HG03066 (cell line): Measurements from ENCODE around the gene MS4A4E.
"Not testable (repeated sequence)": the region's sequence is repeated elsewhere in the genome, so short reads cannot be mapped to it uniquely, and the experiment has no call there.

Source experiments
- ATAC-seq: cut with Tn5 transposase; IDR thresholded peaks from one replicate; pipeline ENCODE4 v1.9.1; 2021; ENCODE audit warnings: low read depth; ENCODE audit not compliant: unreplicated experiment

Gene MS4A4E

DNA sequence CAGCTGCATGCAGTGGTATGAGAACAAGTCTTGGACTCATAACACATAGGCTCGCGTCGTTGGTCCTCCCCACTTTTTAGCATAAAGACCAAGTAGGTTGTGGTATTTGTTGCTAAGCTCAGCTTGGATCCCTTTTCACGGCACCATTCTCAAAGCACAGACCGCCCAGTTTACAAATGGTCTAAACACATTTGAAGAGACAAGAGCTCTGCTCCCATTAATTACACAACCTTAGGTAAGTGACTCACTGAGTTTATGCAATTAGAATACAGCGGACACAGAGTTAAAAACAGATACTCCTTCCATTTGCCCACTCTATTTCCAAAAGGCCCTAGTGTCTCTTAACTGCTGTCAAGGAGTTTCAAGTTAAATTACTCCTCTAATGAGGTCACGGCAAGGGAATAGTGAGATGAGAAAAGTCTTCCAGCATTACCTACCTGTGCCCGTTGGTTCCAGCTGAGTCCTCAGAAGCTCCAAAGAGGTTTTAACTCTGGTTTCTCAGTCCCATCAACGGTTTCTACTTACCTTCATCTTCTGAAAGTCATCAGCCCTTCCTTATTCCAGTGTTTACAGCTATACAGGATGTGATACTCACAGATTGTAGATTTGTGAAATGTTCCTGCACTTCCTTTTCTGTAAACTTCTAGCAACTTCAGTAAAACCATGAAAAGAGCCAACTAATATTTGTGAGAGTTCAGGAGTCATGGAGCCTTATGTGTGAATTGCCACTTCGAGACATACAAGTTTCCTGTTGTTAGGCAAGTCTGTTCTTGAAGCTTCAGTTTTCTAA is 60.2 kb downstream of the MS4A4E start, which contains the start of gene MS4A6A:
MS4A6A (minus strand) TSS at position 543 of the 790 bp plus-strand sequence. CDS start 1,356 bp downstream, outside the sequence.
- no peak for ATAC-seq

DNA sequence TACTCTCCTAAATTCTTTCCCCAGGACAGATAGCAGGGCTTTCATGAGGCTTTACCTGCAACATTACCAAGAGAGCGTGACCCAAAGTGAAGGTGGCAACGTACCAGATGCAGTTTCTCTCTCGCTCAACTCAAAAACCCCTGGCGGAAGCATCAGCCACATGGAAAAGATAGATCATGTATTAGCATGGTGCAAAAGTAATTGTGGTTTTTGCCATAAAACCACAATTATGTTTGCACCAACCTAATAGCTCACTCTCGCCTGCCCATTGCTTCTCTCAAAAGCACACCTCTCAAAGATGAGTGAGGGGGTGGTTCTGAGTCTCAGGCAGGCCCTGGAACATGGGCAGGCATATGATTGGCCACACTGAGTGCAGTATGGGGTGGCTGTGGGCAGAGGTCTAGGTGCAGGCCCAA is 67.1 kb downstream of the MS4A4E start:
- ATAC-seq, result no peak

- no peak for ATAC-seq
Measured at GRCh38 chr11:60172011-60172410, 70.9 kb downstream of the MS4A4E start.

DNA sequence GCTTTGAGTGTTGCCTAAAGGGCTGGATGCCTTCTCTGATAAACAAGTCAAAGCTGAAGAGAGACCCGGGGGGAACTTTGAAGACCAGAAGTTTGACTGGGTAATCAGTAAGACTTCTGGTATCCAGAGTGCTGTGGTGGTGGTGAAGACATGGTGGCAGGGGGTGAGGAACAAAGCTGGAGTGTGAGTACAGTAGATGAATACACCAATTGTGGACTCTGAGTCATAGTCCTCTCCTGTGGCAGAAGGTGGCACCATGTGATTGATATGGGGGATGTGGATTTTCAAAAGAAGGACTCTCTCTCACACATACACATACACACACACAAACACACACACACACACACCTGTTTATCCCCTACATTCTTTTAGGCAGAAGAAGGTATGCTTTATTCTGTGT is 72.4 kb downstream of the MS4A4E start:
- ATAC-seq, result no peak

- ATAC-seq, result no peak
Measured at GRCh38 chr11:60169264-60169915, 73.5 kb downstream of the MS4A4E start.

DNA sequence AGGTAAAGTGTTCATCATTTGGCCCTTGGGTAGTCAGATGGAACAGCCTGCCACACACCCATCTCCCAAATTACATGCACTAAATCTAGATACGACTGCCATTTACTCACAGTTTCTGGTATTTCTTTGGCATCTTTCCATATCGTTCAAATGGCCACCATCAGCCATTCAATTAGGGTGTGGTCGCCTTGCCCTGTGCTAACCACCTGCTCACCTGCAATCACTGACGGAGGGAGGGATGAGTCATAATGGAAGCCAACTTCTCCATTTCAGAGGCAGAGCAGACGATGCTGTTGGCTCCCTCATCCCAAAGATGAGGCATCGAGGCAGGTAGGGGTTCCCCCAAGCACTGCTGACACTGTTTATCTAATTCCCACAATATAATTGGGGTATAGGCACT is 74.6 kb downstream of the MS4A4E start:
- ATAC-seq, result no peak

- no peak for ATAC-seq
Measured at GRCh38 chr11:60165951-60166350, 77.0 kb downstream of the MS4A4E start.

DNA sequence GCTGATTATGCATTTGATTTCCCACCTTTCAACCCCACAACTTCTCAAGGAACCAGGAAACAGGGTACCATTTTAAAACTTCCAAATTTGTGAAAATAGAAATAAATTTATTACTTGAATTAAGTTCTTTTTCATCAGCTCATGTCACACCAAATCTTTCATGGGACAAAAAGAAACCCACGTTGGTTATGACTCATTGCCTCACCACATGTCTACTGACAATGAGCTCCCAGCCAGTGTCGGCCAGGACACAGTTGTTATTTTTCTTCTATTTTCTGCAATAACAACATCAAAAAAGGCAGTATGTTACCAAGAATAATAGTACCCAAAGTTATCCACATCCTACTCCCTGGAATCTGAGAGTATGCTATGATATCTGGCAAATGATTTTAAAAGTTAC is 77.4 kb downstream of the MS4A4E start:
- ATAC-seq, result no peak

GRCh38 chr11:60164550-60165075 is 78.3 kb downstream of the MS4A4E start:
- no peak for ATAC-seq

GRCh38 chr11:60161766-60162165 is 81.2 kb downstream of the MS4A4E start:
- no peak for ATAC-seq

GRCh38 chr11:60161107-60161506 is 81.8 kb downstream of the MS4A4E start:
- ATAC-seq, result no peak

GRCh38 chr11:60159868-60160267 is 83.1 kb downstream of the MS4A4E start:
- ATAC-seq, result no peak

DNA sequence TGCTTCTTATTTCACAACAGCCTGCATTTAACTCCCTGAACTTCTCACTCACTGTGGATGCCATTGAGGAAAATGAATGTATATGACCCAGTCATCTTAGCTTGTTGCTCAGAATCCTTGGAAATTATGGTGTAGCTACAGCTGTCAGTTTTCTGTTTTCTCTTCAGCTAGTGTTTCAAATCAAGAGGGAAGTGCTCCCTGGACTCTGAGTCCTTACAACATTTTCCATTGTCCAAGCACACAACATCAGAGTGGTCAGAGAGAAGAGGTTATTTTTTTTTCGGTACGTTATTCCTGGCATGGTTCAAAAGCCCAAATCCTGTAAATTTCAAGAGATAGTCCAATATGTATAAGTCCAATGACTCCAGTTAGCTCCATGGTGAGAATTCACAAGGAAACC is 83.7 kb downstream of the MS4A4E start:
- no peak for ATAC-seq

DNA sequence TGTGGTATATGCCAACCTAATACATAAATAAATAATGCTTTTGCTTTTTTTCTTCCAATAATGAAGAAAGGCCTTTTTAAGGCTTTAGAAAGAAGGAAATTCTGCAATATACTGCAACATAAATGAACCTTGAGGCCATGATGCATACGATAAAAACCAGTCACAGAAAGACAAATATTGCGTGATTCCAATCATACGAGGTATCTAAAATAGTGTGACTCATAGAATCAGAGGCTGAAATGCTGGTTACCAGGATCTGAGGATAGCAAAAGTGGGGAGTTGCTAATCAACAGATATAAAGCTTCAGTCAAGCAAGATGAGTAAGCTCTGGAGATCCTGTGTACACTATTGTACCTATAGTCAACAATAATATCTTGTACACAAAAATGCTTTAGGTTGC is 84.3 kb downstream of the MS4A4E start:
- no peak for ATAC-seq

- no peak for ATAC-seq
Measured at GRCh38 chr11:60155931-60156330, 87.0 kb downstream of the MS4A4E start.

DNA sequence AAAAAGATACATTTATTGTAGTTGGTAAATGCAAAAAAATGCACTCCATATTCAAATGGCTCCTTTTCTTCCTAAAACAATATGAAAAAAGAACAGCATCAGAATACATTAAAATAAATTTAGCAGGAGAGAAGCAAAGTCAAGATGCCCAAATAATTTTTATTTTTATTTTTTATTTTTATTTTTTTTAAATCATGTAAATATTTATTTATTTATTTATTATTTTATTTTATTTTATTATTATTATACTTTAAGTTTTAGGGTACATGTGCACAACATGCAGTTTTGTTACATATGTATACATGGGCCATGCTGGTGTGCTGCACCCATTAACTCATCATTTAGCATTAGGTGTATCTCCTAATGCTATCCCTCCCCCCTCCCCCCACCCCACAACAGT is 90.2 kb downstream of the MS4A4E start:
- not testable (repeated sequence) for ATAC-seq

GRCh38 chr11:60150279-60150678 is 92.7 kb downstream of the MS4A4E start:
- ATAC-seq, result no peak
